Spleen (tissue), 11 donors: ENCODE data around the gene KRT38. TPM values are rescaled to one million over a fixed set of nuclear protein-coding genes. Genes with fewer than 3 reads are reported as not detected.

Experiments used
- DNase-seq: peaks from one replicate; pipeline ENCODE4 v3.0.0-alpha.2; 2020
- H3K27ac ChIP-seq, 8 donors: fragments of 200-600 bp; sonication (generic) in 7 of 8; 1 replicate in 4 of 8; 2 replicates in 4 of 8; pipeline versions ENCODE4 v1.5.0 to v1.8.0; 2016 to 2021; ENCODE audit warnings: inconsistent platforms in 4 of 8, mild to moderate bottlenecking in 4 of 8, moderate library complexity in 1 of 8
- H3K27me3 ChIP-seq, 7 donors: fragments of 200-600 bp; sonication (generic) in 6 of 7; replicated peaks in 1 of 7; 1 replicate in 4 of 7; 2 replicates in 3 of 7; pipeline versions ENCODE4 v1.5.0 to v1.8.0; 2016 to 2021; ENCODE audit warnings: inconsistent platforms in 3 of 7, mild to moderate bottlenecking in 1 of 7
- H3K36me3 ChIP-seq, 6 donors: fragments of 200-600 bp; sonication (generic) in 5 of 6; 1 replicate in 4 of 6; 2 replicates in 2 of 6; pipeline versions ENCODE4 v1.5.0 to v1.8.0; 2016 to 2021; ENCODE audit warnings: inconsistent platforms in 2 of 6
- H3K4me1 ChIP-seq, 6 donors: fragments of 200-600 bp; sonication (generic) in 5 of 6; 1 replicate in 3 of 6; 2 replicates in 3 of 6; pipeline versions ENCODE4 v1.5.0 to v1.8.0; 2016 to 2021; ENCODE audit warnings: inconsistent platforms in 3 of 6
- H3K4me3 ChIP-seq, 8 donors: fragments of 200-600 bp; sonication (generic) in 7 of 8; 1 replicate in 4 of 8; 2 replicates in 4 of 8; pipeline versions ENCODE4 v1.5.0 to v1.8.0; 2016 to 2021; ENCODE audit warnings: inconsistent platforms in 4 of 8, mild to moderate bottlenecking in 4 of 8, moderate library complexity in 2 of 8
- H3K9me3 ChIP-seq, 8 donors: fragments of 200-600 bp; sonication (generic) in 7 of 8; 1 replicate in 4 of 8; 2 replicates in 4 of 8; pipeline versions ENCODE4 v1.5.0 to v1.8.0; 2016 to 2021; ENCODE audit warnings: inconsistent platforms in 4 of 8
- CTCF ChIP-seq, 11 experiments: fragments of 200-600 bp in 7 of 11; fragments of 450-650 bp in 4 of 11; sonication (generic) in 4 of 11; IDR thresholded peaks in 8 of 11; conservative IDR thresholded peaks in 3 of 11; 1 replicate in 7 of 11; 2 replicates in 4 of 11; pipeline versions ENCODE4 v1.4.0 to v1.8.0; 2016 to 2021; ENCODE audit warnings: antibody characterized with exemption in 11 of 11, inconsistent platforms in 4 of 11, mild to moderate bottlenecking in 1 of 11
- POLR2A ChIP-seq, 3 donors: fragments of 450-650 bp; IDR thresholded peaks; one replicate each; pipeline ENCODE4 v1.5.1; 2017; ENCODE audit warnings: antibody characterized with exemption in 3 of 3, mild to moderate bottlenecking in 1 of 3
- POLR2AphosphoS5 ChIP-seq, 3 donors: sonication (generic); formaldehyde crosslinking; IDR thresholded peaks; one replicate each; pipeline ENCODE4 v1.5.1; 2017; ENCODE audit warnings: antibody characterized with exemption in 3 of 3
- WGBS, 5 donors: extraction: QIAGEN DNeasy Blood & Tissue Kit in 3 of 5; methylation state at CpG; one replicate each; pipeline versions ENCODE4 v1.1.5 to v1.1.7; 2013 to 2018; 5-methylcytosine and 5-hydroxymethylcytosine counted together
- intact Hi-C: fragments of 100-400 bp; cut with DNase I; formaldehyde crosslinking; loops from one replicate; pipeline ENCODE4 v1.15.0; 2023; ENCODE audit warnings: low total_unique reads
- polyA plus RNA-seq, 3 donors: library from polyadenylated mRNA; stranded (reverse); fragments of 200-250 nt; gene quantifications; one replicate each; pipeline ENCODE4 v1.2.1, GENCODE V29; 2013
- total RNA-seq, 7 donors: library from RNA; depleted of rRNA in 3 of 7; stranded (reverse); fragments of >200 nt in 3 of 7; fragmentation: NEBNext Ultra II Directional in 4 of 7; extraction: Animal tissue kit (Norgen Biotek cat#: 25700) in 4 of 7; gene quantifications; one replicate each; pipeline versions ENCODE4 v1.1.0 to v1.2.1, GENCODE V29; 2016 to 2021
- donor health status: healthy with polysubstance abuse.
- donor health status: DM: no; HTN: no; CAD: no; lungs with moderate emphysema.
- donor health status: DM: no; HTN: no; CAD: no.
- donor health status: Bipolar disorder and iron deficiency.
- donor health status: healthy.
- donor health status: DM: no; HTN: no; CAD: no.
- donor health status: DM: yes; HTN: yes; CAD: no.

The KRT38 gene
- total and polyA plus RNA-seq, 10 donors, result 0.26 to 0.39 TPM; not detected in 8

- Histone ChIP-seq H3K4me1 (no peaks in the 10 kb centered on the region), H3K27me3 (peaks cover 0 to 33% (median 0%) of the 10 kb centered on the region in 7 donors), H3K27ac (no peak overlapping the region), H3K36me3 (no peaks in the 10 kb centered on the region), H3K9me3 (no peaks in the 10 kb centered on the region), H3K4me3 (no peak overlapping the region)
- DNase-seq, result no peak
- WGBS, 5 donors, result 75 to 88% (median 80%) methylated on average over 4 of the region's 4 CpGs
- TF ChIP-seq POLR2AphosphoS5 (IDR thresholded peaks at IDR 0.05) (no peak), POLR2A (IDR thresholded peaks at IDR 0.05) (no peak)
- intact Hi-C loops, result no loop called here
Observed at GRCh38 chr17:41442739-41443138, 2.0 kb upstream of the KRT38 start.

GRCh38 chr17:41439375-41439774 lies 1.4 kb downstream of the KRT38 start:
- WGBS, 5 donors, result 42 to 68% (median 63%) methylated on average over 4 to 5 of the region's 5 CpGs
- H3K4me3 ChIP-seq, result no peak overlapping the region

GRCh38 chr17:41437769-41438168 lies 3.0 kb downstream of the KRT38 start:
- 83 to 92% (median 87%) methylated on average over 9 of the region's 9 CpGs for WGBS, 5 donors
- intact Hi-C loops, result no loop called here
- TF ChIP-seq POLR2A (IDR thresholded peaks at IDR 0.05), result no peak
- no peak for TF ChIP-seq CTCF (IDR thresholded peaks at IDR 0.05 in 8 of 11, conservative IDR thresholded peaks at IDR 0.05 in 3 of 11)
- TF ChIP-seq POLR2AphosphoS5 (IDR thresholded peaks at IDR 0.05), result no peak
- Histone ChIP-seq H3K27me3 (peaks cover 0 to 13% (median 0%) of the 10 kb centered on the region in 7 donors), H3K4me1 (peaks cover 0 to 4% (median 0%) of the 10 kb centered on the region in 6 donors), H3K9me3 (no peaks in the 10 kb centered on the region), H3K36me3 (no peaks in the 10 kb centered on the region), H3K27ac (no peak overlapping the region), H3K4me3 (no peak overlapping the region)
- DNase-seq, result no peak

More at GRCh38 chr17:41439375-41439774, 1.4 kb downstream of the KRT38 start:
- DNase-seq, result no peak
- no peak for TF ChIP-seq POLR2AphosphoS5 (IDR thresholded peaks at IDR 0.05)
- TF ChIP-seq POLR2A (IDR thresholded peaks at IDR 0.05), result no peak
- TF ChIP-seq CTCF (IDR thresholded peaks at IDR 0.05 in 8 of 11, conservative IDR thresholded peaks at IDR 0.05 in 3 of 11), result no peak
- H3K9me3 ChIP-seq, result no peaks in the 10 kb centered on the region
- intact Hi-C loops, result no loop called here
- no peaks in the 10 kb centered on the region for H3K36me3 ChIP-seq
- no peak overlapping the region for H3K27ac ChIP-seq
- no peaks in the 10 kb centered on the region for H3K4me1 ChIP-seq
- H3K27me3 ChIP-seq, result peaks cover 0 to 19% (median 0%) of the 10 kb centered on the region in 7 donors

- intact Hi-C loops, result no loop called here
- DNase-seq, result no peak
- no peaks in the 10 kb centered on the region for H3K9me3 ChIP-seq
- H3K27me3 ChIP-seq, result peaks cover 0 to 9% (median 0%) of the 10 kb centered on the region in 7 donors
- no peaks in the 10 kb centered on the region for H3K36me3 ChIP-seq
- H3K27ac ChIP-seq, result no peak overlapping the region
- H3K4me3 ChIP-seq, result no peak overlapping the region
- WGBS, 5 donors, result 69 to 83% (median 73%) methylated on average over 7 of the region's 7 CpGs
- no peak for TF ChIP-seq POLR2A (IDR thresholded peaks at IDR 0.05)
- TF ChIP-seq CTCF (IDR thresholded peaks at IDR 0.05 in 8 of 11, conservative IDR thresholded peaks at IDR 0.05 in 3 of 11), result no peak
- no peak for TF ChIP-seq POLR2AphosphoS5 (IDR thresholded peaks at IDR 0.05)
- peaks cover 0 to 4% (median 0%) of the 10 kb centered on the region in 6 donors for H3K4me1 ChIP-seq
Observed at GRCh38 chr17:41437254-41437653, 3.5 kb downstream of the KRT38 start.

- no peaks in the 10 kb centered on the region for H3K9me3 ChIP-seq
- 59 to 75% (median 68%) methylated on average over 5 of the region's 5 CpGs for WGBS, 5 donors
- H3K27ac ChIP-seq, result no peak overlapping the region
Observed at GRCh38 chr17:41434415-41434814, 6.4 kb downstream of the KRT38 start.

More at GRCh38 chr17:41434415-41434814, 6.4 kb downstream of the KRT38 start:
- Histone ChIP-seq H3K36me3 (no peaks in the 10 kb centered on the region), H3K4me1 (peaks cover 0 to 4% (median 0%) of the 10 kb centered on the region in 6 donors), H3K4me3 (no peak overlapping the region), H3K27me3 (peaks cover 0 to 16% (median 0%) of the 10 kb centered on the region in 7 donors)
- TF ChIP-seq CTCF (IDR thresholded peaks at IDR 0.05 in 8 of 11, conservative IDR thresholded peaks at IDR 0.05 in 3 of 11), result no peak
- no peak for TF ChIP-seq POLR2A (IDR thresholded peaks at IDR 0.05)
- no peak for TF ChIP-seq POLR2AphosphoS5 (IDR thresholded peaks at IDR 0.05)
- DNase-seq, result no peak
- intact Hi-C loops, result no loop called here
